H1 (cell line): ENCODE results near the gene NUP98. TPM values are rescaled to one million over a fixed set of nuclear protein-coding genes. Genes with fewer than 3 reads are reported as not detected.
"Not testable (repeated sequence)": the region's sequence is repeated elsewhere in the genome, so short reads cannot be mapped to it uniquely, and the experiment has no call there.

Experiments
- CTCF ChIA-PET: fragments of 300-600 bp; sonication (Branson Sonifier 250); formaldehyde crosslinking; loops from one replicate; lab custom pipeline; 2021; ENCODE audit not compliant: partially characterized antibody; lab: Charles Lee
- POLR2A ChIA-PET: fragments of 300-600 bp; sonication (Branson Sonifier 250); formaldehyde crosslinking; loops from one replicate; lab custom pipeline; 2021; ENCODE audit warnings: inconsistent platforms; ENCODE audit not compliant: partially characterized antibody; lab: Charles Lee
- DNase-seq, 2 experiments: peaks; one replicate each; pipeline versions ENCODE4 v3.0.0 to v3.0.0-alpha.2; 2010 to 2022; ENCODE audit warnings: low spot score in 2 of 2, low read depth in 1 of 2, mixed read lengths in 1 of 2
- FAIRE-seq: peaks from 2 replicates; lab custom pipeline; 2011; peaks lifted over from hg19 to GRCh38; lab: Jason Lieb, UNC
- H2AFZ ChIP-seq: 2 replicates; pipeline ENCODE4 v1.8.1; 2012; ENCODE audit warnings: low read length, inconsistent platforms
- H2AK5ac ChIP-seq: 2 replicates; pipeline ENCODE4 v1.6.1; 2013; ENCODE audit warnings: low read depth, low read length
- H2BK120ac ChIP-seq: replicated peaks from 2 replicates; pipeline ENCODE3; 2013; ENCODE audit warnings: low read depth, low read length, inconsistent platforms
- H2BK12ac ChIP-seq: 2 replicates; pipeline ENCODE4 v1.6.1; 2013; ENCODE audit warnings: low read depth, low read length
- H2BK15ac ChIP-seq: 2 replicates; pipeline ENCODE4 v1.6.1; 2013; ENCODE audit warnings: low read length
- H2BK20ac ChIP-seq: 2 replicates; pipeline ENCODE4 v1.6.1; 2013; ENCODE audit warnings: low read length
- H2BK5ac ChIP-seq: 2 replicates; pipeline ENCODE4 v1.6.1; 2013; ENCODE audit warnings: low read depth, low read length
- H3K14ac ChIP-seq: 2 replicates; pipeline ENCODE4 v1.6.1; 2013; ENCODE audit warnings: inconsistent platforms; ENCODE audit not compliant: insufficient read length
- H3K18ac ChIP-seq: 2 replicates; pipeline ENCODE4 v1.6.1; 2013; ENCODE audit warnings: low read length; ENCODE audit errors: extremely low read depth
- H3K23ac ChIP-seq: 2 replicates; pipeline ENCODE4 v1.6.1; 2013; ENCODE audit warnings: inconsistent platforms; ENCODE audit not compliant: insufficient read length
- H3K23me2 ChIP-seq: 2 replicates; pipeline ENCODE4 v1.6.1; 2013; ENCODE audit warnings: low read depth, low read length
- H3K27ac ChIP-seq: 2 replicates; pipeline ENCODE4 v1.6.1; 2011; ENCODE audit warnings: low read depth, low read length, inconsistent platforms
- H3K27me3 ChIP-seq, 4 experiments: replicated peaks in 1 of 4; 1 replicate in 1 of 4; 2 replicates in 3 of 4; pipeline versions ENCODE4 v1.6.1 to v1.8.1; 2011 to 2013; ENCODE audit warnings: low read length in 3 of 4, mild to moderate bottlenecking in 3 of 4, inconsistent platforms in 2 of 4, mixed read lengths in 2 of 4, moderate library complexity in 1 of 4; ENCODE audit not compliant: control insufficient read depth in 3 of 4, insufficient read depth in 3 of 4; ENCODE audit errors: extremely low read depth in 1 of 4
- H3K36me3 ChIP-seq, 4 experiments: 2 replicates each; pipeline versions ENCODE4 v1.6.1 to v1.8.1; 2011 to 2013; ENCODE audit warnings: mild to moderate bottlenecking in 4 of 4, low read length in 3 of 4, moderate library complexity in 2 of 4, control low read depth in 1 of 4, inconsistent platforms in 1 of 4; ENCODE audit not compliant: insufficient read depth in 4 of 4, control insufficient read depth in 2 of 4
- H3K4ac ChIP-seq: replicated peaks from 2 replicates; pipeline ENCODE3; 2013; ENCODE audit warnings: low read length, low read depth, mixed read lengths, inconsistent platforms; ENCODE audit not compliant: insufficient read length
- H3K4me1 ChIP-seq, 4 experiments: replicated peaks in 1 of 4; 1 replicate in 1 of 4; 2 replicates in 3 of 4; pipeline versions ENCODE4 v1.6.1 to v1.8.1; 2011 to 2013; ENCODE audit warnings: low read length in 3 of 4, inconsistent platforms in 2 of 4, mixed read lengths in 1 of 4; ENCODE audit not compliant: insufficient read depth in 4 of 4, control insufficient read depth in 3 of 4
- H3K4me2 ChIP-seq, 2 experiments: 2 replicates each; pipeline versions ENCODE4 v1.6.1 to v1.8.1; 2011 to 2013; ENCODE audit warnings: low read depth in 2 of 2, low read length in 2 of 2, control low read depth in 1 of 2, inconsistent platforms in 1 of 2, mild to moderate bottlenecking in 1 of 2; ENCODE audit not compliant: insufficient read depth in 1 of 2
- H3K4me3 ChIP-seq, 4 experiments: fragments of 200-600, 300-600 bp in 1 of 4; sonication (generic), shearing (Covaris generic), sonication (Bioruptor Twin) in 1 of 4; 2 replicates each; pipeline versions ENCODE4 v1.5.1 to v1.8.1; 2011 to 2016; ENCODE audit warnings: low read length in 4 of 4, low read depth in 3 of 4, control low read depth in 2 of 4, inconsistent platforms in 2 of 4, mild to moderate bottlenecking in 2 of 4, mixed read lengths in 1 of 4, moderate library complexity in 1 of 4; ENCODE audit not compliant: insufficient read depth in 2 of 4; ENCODE audit errors: extremely low read depth in 1 of 4
- H3K56ac ChIP-seq: replicated peaks from 2 replicates; pipeline ENCODE3; 2013; ENCODE audit warnings: low read depth, mild to moderate bottlenecking, mixed read lengths, low read length, inconsistent platforms; ENCODE audit not compliant: insufficient read length
- H3K79me1 ChIP-seq: 2 replicates; pipeline ENCODE4 v1.6.1; 2013; ENCODE audit warnings: low read depth, low read length, control low read depth
- H3K79me2 ChIP-seq, 2 experiments: 2 replicates each; pipeline versions ENCODE4 v1.6.1 to v1.8.1; 2012 to 2013; ENCODE audit warnings: low read length in 2 of 2, mild to moderate bottlenecking in 2 of 2, inconsistent platforms in 1 of 2; ENCODE audit not compliant: insufficient read depth in 2 of 2, control insufficient read depth in 1 of 2
- H3K9ac ChIP-seq, 4 experiments: replicated peaks in 1 of 4; 1 replicate in 1 of 4; 2 replicates in 3 of 4; pipeline versions ENCODE4 v1.6.1 to v1.8.1; 2011 to 2013; ENCODE audit warnings: low read depth in 3 of 4, low read length in 3 of 4, control low read depth in 2 of 4, mild to moderate bottlenecking in 2 of 4, moderate library complexity in 2 of 4, inconsistent platforms in 1 of 4; ENCODE audit errors: extremely low read depth in 1 of 4
- H3K9me3 ChIP-seq, 2 experiments: 2 replicates each; pipeline versions ENCODE4 v1.6.1 to v1.8.1; 2012 to 2013; ENCODE audit warnings: mild to moderate bottlenecking in 2 of 2, moderate library complexity in 2 of 2, control low read depth in 1 of 2, inconsistent platforms in 1 of 2, low read depth in 1 of 2, low read length in 1 of 2, mixed read lengths in 1 of 2; ENCODE audit not compliant: insufficient read depth in 2 of 2
- H4K20me1 ChIP-seq, 2 experiments: replicated peaks in 1 of 2; 2 replicates each; pipeline versions ENCODE3 to v1.8.1; 2011 to 2013; ENCODE audit warnings: inconsistent platforms in 2 of 2, low read length in 2 of 2, mild to moderate bottlenecking in 1 of 2; ENCODE audit not compliant: insufficient read depth in 2 of 2, control insufficient read depth in 1 of 2
- H4K5ac ChIP-seq: 2 replicates; pipeline ENCODE4 v1.6.1; 2013; ENCODE audit warnings: low read length, low read depth, mixed read lengths, inconsistent platforms; ENCODE audit not compliant: insufficient read length
- H4K8ac ChIP-seq: 2 replicates; pipeline ENCODE4 v1.8.0; 2013; ENCODE audit warnings: mild to moderate bottlenecking, moderate library complexity, low read length, inconsistent platforms; ENCODE audit not compliant: insufficient read depth; ENCODE audit errors: extremely low read depth
- H4K91ac ChIP-seq: replicated peaks from 2 replicates; pipeline ENCODE3; 2013; ENCODE audit warnings: low read length, mixed read lengths, inconsistent platforms; ENCODE audit not compliant: insufficient read length
- WGBS, 2 experiments: shearing (Covaris generic) in 1 of 2; methylation state at CpG; one replicate each; pipeline versions ENCODE4 v1.1.6 to v1.1.7; 2013 to 2015; ENCODE audit warnings: low lambda C conversion rate in 2 of 2, mixed read lengths in 2 of 2, inconsistent platforms in 1 of 2, low coverage in 1 of 2, missing lambda C conversion rate in 1 of 2; ENCODE audit not compliant: insufficient replicate concordance in 2 of 2, insufficient coverage in 1 of 2, insufficient read length in 1 of 2; ENCODE audit errors: extremely low coverage in 1 of 2, missing lambda C conversion rate in 1 of 2; 5-methylcytosine and 5-hydroxymethylcytosine counted together
- polyA plus RNA-seq, 7 experiments: library from polyadenylated mRNA; depleted of rRNA in 3 of 7; stranded (reverse) in 5 of 7; unstranded in 2 of 7; fragments of >200 nt in 5 of 7; fragments of 200-250 nt in 2 of 7; gene quantifications; 1 replicate in 5 of 7; 2 replicates in 1 of 7; 4 replicates in 1 of 7; pipeline versions ENCODE4 v1.2.1 to v1.2.3, GENCODE V29; 2011 to 2013; ENCODE audit warnings: missing spikeins in 2 of 7, mixed read lengths in 2 of 7
- total RNA-seq: library from RNA; stranded (reverse); fragmentation: NEBNext Ultra II Directional; extraction: Animal tissue kit (Norgen Biotek cat#: 25700); gene quantifications from 2 replicates; pipeline ENCODE4 v1.2.1, GENCODE V29; 2021

Gene NUP98
- total and polyA plus RNA-seq, 2 of the 8 experiments (the other 6 are each of a cell fraction or from before 2014, with no cell fraction given), result 98.6 to 261 TPM

DNA sequence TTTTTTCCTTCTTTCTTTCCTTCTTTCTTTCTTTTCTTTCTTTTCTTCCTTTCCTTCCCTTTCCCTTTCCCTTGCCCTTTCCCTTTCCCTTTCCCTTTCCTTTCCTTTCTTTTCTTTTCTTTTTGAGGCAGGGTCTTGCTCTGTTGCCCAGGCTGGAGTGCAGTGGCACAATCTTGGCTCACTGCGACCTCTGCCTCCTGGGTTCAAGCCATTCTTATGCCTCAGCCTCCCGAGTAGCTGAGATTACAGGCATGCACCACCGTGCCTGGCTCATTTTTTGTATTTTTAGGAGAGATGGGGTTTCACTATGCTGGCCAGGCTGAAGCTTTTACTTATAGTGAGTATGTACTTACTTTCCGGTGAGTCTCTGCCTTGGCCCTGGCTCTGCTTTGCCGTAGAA lies 17.5 kb upstream of the NUP98 start:
- H3K4me3 ChIP-seq, H3K79me1 ChIP-seq, H2AFZ ChIP-seq, FAIRE-seq, H4K91ac ChIP-seq, H2BK15ac ChIP-seq, H3K9ac ChIP-seq, H3K79me2 ChIP-seq, H2BK12ac ChIP-seq, H4K8ac ChIP-seq, H3K23me2 ChIP-seq, H3K18ac ChIP-seq, H3K14ac ChIP-seq, H3K9me3 ChIP-seq, H2BK20ac ChIP-seq, H2AK5ac ChIP-seq, H2BK5ac ChIP-seq, H4K20me1 ChIP-seq, H3K36me3 ChIP-seq, H3K4ac ChIP-seq, H3K27ac ChIP-seq, H3K56ac ChIP-seq, H3K4me2 ChIP-seq, H3K23ac ChIP-seq, H4K5ac ChIP-seq, H3K27me3 ChIP-seq, DNase-seq, H2BK120ac ChIP-seq, H3K4me1 ChIP-seq: not testable (repeated sequence)
- WGBS, 2 experiments, result 93% methylated on average over 5 of the region's 5 CpGs; no CpG with 5 or more reads in 1 of the 2 experiments
- ChIA-PET POLR2A (interaction anchor here (1.9 kb wide), 1 partner anchor 19 kb away, joined by 6 read pairs; no protein-coding TSS in a partner anchor), CTCF (interaction anchor here (0.8 to 10.8 kb wide), 5 partner anchors 9 to 258 kb away, joined by 3 to 61 read pairs (median 3); partner anchors contain the start of gene RHOG)
